GM08714 (cell line): Measurements from ENCODE around the gene DIP2C.
"Not testable (repeated sequence)": the region's sequence is repeated elsewhere in the genome, so short reads cannot be mapped to it uniquely, and the experiment has no call there.

Experiments
- H3K4me3 ChIP-seq: fragments of 200-500 bp; sonication (Bioruptor generic); 2 replicates; pipeline ENCODE4 v1.5.1; 2014; ENCODE audit warnings: mild to moderate bottlenecking, low read length, inconsistent platforms
- ZNF274 ChIP-seq: IDR thresholded peaks from 2 replicates; pipeline ENCODE4 v1.6.1; 2012; ENCODE audit warnings: mild to moderate bottlenecking, low read depth, low read length

The DIP2C gene

DNA sequence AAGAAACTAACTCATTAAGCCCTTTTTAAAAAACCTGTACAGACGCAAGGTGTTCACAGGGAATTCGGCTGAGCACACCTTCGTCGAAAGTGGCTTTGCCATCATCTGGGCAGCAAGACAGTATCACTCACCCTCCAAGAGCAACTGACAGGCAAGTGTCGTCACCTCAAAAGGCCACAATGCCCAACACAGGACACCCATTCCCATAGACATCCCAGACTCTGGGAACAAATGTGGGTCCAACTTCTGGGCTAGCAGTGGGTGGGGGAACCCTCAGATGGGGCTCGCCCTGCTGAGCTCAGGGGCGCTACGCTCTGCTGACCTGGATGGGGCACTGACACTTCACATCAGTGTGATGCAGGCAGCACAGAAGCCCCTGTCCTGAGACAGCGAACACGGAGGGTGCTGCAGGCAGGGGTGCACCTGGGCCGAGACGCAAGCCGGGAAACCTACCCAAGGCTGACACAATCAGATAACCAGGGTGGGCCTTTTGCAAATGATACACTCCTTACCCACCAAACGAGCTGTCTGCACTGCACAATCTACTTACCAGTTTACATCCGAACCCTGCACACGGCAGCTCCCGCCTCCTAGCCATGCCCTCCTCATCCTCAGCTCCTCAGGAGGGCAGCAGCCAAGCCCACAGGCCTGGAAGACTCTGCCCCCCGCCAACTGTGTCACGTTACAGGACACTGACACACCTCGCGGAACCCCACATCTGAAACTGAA is 1.7 kb downstream of the DIP2C start:
- no peak for TF ChIP-seq ZNF274
- no peak overlapping the region for H3K4me3 ChIP-seq

- no peak for TF ChIP-seq ZNF274
- H3K4me3 ChIP-seq, result no peak overlapping the region
These were observed 3.1 kb downstream of the DIP2C start for GRCh38 chr10:686155-686931.

DNA sequence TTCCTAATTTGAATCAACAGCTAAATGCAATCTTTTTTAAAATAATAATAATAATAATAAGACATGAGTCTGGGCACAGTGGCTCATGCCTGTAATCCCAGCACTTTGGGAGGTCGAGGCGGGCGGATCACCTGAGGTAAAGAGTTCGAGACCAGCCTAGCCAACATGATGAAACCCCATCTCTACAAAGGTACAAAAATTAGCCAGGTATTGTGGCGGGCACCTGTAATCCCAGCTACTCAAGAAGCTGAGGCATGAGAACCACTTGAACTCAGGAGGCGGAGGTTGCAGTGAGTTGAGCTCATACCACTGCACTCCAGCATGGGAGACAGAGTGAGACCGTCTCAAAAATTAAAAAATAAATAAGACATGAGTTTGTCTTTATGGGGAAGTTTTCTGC is 3.9 kb downstream of the DIP2C start:
- H3K4me3 ChIP-seq, result no peak overlapping the region
- no peak for TF ChIP-seq ZNF274

DNA sequence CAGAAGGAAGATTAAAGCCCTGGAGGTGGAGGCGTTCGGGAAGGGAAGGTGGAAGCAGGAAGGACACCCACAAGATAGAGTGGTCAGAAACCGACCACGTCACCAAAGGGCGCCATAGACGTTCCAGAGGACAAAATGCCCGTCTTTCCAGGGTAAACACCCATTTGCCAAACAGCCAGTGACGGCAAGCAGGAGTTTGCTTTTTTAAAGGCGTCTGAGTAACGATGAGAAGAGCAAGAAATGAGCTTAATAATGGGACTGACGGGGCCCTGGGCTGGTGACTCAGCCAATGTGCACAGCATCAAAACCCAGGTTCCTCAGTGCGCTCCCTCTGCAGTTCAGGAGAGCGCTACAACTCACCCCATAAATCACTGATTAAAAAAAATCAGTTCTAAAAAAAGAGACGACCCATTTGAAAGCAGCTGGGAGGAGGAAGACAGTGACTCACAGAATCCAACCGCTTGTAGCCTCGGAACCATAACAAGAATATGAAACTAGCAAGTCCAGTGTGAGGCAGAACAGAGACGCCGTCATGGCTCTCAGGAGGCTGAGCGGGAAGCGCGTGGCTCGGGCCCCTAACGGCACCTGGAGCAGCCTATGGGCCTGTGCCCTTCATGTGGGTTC is 5.9 kb downstream of the DIP2C start:
- no peak overlapping the region for H3K4me3 ChIP-seq
- no peak for TF ChIP-seq ZNF274

- H3K4me3 ChIP-seq, result no peak overlapping the region
- no peak for TF ChIP-seq ZNF274
These were observed 6.5 kb downstream of the DIP2C start for GRCh38 chr10:682931-683447.

- no peak for TF ChIP-seq ZNF274
- no peak overlapping the region for H3K4me3 ChIP-seq
These were observed 7.7 kb downstream of the DIP2C start for GRCh38 chr10:681670-682318.

DNA sequence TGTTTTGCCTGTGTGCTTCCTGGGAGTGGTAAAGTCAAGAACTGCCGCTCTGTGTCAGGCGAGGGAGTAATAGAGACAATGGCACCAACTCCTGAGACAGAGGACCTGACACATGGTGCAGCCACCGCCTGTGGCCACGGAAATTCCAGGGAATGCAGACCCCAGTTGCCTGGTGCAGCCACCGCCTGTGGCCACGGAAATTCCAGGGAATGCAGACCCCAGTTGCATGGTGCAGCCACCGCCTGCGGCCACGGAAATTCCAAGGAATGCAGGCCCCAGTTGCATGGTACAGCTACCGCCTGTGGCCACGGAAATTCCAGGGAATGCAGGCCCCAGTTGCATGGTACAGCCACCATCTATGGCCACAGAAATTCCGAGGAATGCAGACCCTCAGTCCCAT is 8.7 kb downstream of the DIP2C start:
- no peak overlapping the region for H3K4me3 ChIP-seq
- no peak for TF ChIP-seq ZNF274

DNA sequence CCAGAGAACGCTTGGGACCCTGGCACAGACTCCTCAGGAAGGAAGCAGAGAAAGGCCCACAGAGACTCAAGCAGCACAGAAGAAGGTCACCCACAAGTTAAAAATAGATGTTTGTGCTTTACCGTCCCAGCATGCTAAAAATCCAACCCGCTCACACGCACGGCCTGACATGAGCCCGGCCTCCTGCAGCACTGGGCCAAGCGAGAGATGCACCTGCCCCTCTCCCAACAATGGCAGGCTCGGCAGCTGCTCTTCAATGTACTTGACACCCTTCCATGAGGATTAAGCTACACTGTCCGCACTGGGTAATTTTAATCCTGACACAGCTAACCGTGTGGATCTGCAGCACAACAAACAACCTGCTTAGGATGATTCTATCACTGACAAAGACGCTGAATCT is 9.3 kb downstream of the DIP2C start:
- no peak overlapping the region for H3K4me3 ChIP-seq
- TF ChIP-seq ZNF274, result no peak

DNA sequence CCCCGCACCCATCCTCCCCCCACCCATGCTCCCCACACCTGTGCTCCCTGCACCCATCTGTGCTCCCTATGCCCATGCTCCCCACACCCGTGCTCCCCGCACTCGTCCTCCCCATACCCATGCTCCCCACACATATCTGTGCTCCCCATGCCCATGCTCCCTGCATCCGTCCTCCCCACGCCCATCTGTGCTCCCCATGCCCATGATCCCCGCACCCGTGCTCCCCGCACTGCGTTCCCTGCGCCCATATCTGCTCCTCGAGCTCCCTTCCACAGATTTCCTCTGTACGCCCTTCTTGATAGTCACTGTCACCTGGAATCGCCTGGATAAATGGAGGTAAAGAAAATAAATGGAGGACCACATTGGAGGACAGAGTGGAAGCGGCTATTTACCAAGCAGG is 9.9 kb downstream of the DIP2C start:
- H3K4me3 ChIP-seq, result no peak overlapping the region

GRCh38 chr10:678662-679005 is 10.8 kb downstream of the DIP2C start:
- not testable (repeated sequence) for H3K4me3 ChIP-seq

More for the DNA sequence above, 9.9 kb downstream of the DIP2C start:
- no peak for TF ChIP-seq ZNF274

DNA sequence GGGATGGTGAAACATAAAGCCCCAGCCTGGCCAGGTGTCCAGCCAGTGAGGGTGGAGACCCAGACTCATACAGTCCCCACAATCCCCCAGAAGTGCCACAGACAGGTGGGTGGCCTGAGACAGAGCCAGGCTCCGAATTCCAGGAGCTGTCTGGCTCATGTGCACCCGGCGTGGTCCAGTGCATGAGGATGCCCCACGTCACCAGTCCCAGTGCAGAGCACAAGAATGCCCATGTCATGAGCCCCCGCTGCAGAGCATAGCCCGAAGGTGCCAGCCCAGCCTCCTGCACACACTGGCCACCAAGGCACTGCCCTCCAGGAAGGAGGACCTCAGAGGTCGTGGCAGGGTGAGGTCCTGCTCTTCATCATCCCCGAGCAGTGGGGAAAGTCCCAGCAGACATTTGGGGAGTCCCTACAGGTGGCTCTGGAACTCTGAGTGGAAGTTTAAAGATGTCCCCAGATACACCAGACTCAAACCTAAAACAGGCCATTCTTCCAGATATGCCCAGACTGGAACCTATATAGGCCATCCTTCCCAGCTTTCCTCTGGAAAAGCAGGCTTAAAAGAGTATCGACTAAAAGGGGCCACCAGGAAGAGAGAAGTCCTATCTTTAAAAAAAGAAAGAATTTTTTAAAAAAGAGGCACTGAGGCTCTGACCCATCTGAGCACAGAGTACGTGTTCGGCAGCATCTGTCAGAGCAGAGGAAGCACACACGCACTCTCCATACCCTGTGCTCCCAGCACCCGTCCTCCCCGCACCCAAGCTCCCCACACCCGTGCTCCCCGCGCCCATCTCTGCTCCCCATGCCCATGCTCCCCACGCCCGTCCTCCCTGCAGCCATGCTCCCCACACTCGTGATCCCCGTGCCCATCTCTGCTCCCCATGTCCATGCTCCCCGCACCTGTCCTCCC is 11.5 kb downstream of the DIP2C start:
- H3K4me3 ChIP-seq, result no peak overlapping the region
- no peak for TF ChIP-seq ZNF274

DNA sequence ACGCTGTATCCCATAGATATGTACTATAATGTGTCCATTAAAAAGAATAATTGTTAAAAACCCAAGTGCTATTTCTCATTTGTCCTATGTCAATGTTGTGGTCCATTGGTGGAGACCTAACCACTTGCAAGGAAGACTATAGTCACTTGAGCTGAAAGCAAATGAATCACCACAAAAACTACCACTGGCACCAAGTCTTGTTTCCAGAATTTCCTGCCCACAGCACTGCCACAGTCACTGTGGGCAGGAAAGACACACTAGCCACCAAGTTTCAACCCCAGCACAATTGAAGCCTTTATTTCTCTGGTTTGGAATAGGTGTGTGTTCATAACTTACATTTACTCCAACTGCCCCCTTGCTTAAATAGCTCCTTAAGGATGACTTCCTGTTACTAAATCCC is 12.4 kb downstream of the DIP2C start:
- no peak for TF ChIP-seq ZNF274
- no peak overlapping the region for H3K4me3 ChIP-seq

DNA sequence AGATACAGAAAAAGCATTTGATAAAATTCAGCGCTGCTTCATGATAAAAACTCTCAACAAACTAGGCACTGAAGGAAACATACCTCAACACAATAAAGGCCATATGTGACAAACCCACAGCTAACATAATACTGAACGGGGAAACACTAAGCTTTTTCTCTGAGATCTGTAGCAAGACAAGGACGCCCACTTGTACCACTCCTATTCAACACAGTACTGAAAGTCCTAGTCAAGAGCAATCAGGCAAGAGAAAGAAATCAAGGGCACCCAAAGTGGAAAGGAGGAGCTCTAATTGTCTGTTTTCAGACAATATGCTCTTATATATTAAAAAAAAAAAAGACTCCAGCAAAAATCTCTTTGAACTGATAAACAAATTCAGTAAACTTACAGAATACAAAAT is 13.3 kb downstream of the DIP2C start:
- no peak for TF ChIP-seq ZNF274

More for the DNA sequence above, 13.3 kb downstream of the DIP2C start:
- H3K4me3 ChIP-seq, result no peak overlapping the region
